Muscle of leg (tissue), 11 donors: ENCODE data around the gene SEMA3E. TPM values are rescaled to one million over a fixed set of nuclear protein-coding genes. Genes with fewer than 3 reads are reported as not detected.
"Not testable (repeated sequence)": the region's sequence is repeated elsewhere in the genome, so short reads cannot be mapped to it uniquely, and the experiment has no call there.

ENCODE experiments used
- DNase-seq: peaks from one replicate; pipeline ENCODE4 v3.0.0; 2013
- H3K27ac ChIP-seq: one replicate; pipeline ENCODE4 v1.5.1; 2013; ENCODE audit warnings: mild to moderate bottlenecking, low read length, control low read depth
- H3K27me3 ChIP-seq: one replicate; pipeline ENCODE4 v1.6.1; 2013; ENCODE audit warnings: low read length; ENCODE audit not compliant: control insufficient read depth, insufficient read depth
- H3K36me3 ChIP-seq: one replicate; pipeline ENCODE4 v1.6.1; 2013; ENCODE audit warnings: low read length; ENCODE audit not compliant: control insufficient read depth, insufficient read depth
- H3K4me1 ChIP-seq: one replicate; pipeline ENCODE4 v1.6.1; 2013; ENCODE audit warnings: low read length; ENCODE audit not compliant: control insufficient read depth, insufficient read depth
- H3K4me3 ChIP-seq: one replicate; pipeline ENCODE4 v1.5.1; 2013; ENCODE audit warnings: low read length, control low read depth
- H3K9me3 ChIP-seq: replicated peaks from 2 replicates; pipeline ENCODE4 v1.6.1; 2013; ENCODE audit warnings: low read depth, low read length; ENCODE audit not compliant: control insufficient read depth
- WGBS: methylation state at CpG from one replicate; pipeline ENCODE4 v1.1.5; 2013; ENCODE audit warnings: missing lambda C conversion rate; ENCODE audit not compliant: insufficient coverage; 5-methylcytosine and 5-hydroxymethylcytosine counted together
- polyA plus RNA-seq, 8 donors: library from polyadenylated mRNA; unstranded; fragments of 120-200 nt; gene quantifications; one replicate each; pipeline versions ENCODE4 v1.2.1 to v1.2.3, GENCODE V29; 2013; ENCODE audit warnings: inconsistent platforms in 1 of 8, low replicate concordance in 1 of 8; ENCODE audit not compliant: insufficient read length in 8 of 8, insufficient read depth in 1 of 8
- total RNA-seq: library from RNA; stranded (reverse); fragments of 120-200 nt; gene quantifications from one replicate; pipeline ENCODE4 v1.2.4, GENCODE V29; 2013

The SEMA3E gene
- total and polyA plus RNA-seq, 9 donors, result 2.2 to 5.8 (median 3.8) TPM

- Histone ChIP-seq H3K36me3 (no peaks in the 10 kb centered on the region), H3K4me3 (no peak overlapping the region), H3K4me1 (no peaks in the 10 kb centered on the region), H3K27me3 (no peaks in the 10 kb centered on the region), H3K9me3 (no peaks in the 10 kb centered on the region), H3K27ac (no peak overlapping the region)
- no CpG with 5 or more reads among the region's 1 CpG for WGBS
- no peak for DNase-seq
Observed at GRCh38 chr7:83574616-83575015, 74.3 kb downstream of the SEMA3E start.

DNA sequence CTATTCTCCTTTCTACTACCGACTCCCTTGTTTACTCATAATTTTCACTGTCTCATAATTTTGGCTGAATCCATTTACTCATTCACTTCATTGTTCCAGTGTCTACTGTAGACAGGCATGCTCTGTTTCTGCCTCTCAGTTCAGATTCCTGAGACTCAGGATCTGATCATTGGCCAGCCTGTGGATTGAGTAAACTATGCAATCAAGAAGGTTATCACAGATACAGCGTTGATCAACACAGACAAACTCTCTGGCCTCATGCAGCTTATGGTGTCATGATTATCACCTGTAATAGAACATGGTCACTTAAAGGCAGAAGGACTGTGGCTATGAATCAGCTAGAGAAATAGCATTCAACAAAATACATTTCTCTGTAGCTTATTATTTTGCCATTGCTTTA is 86.0 kb downstream of the SEMA3E start:
- Histone ChIP-seq H3K4me3 (no peak overlapping the region), H3K27ac (no peak overlapping the region), H3K4me1 (no peaks in the 10 kb centered on the region), H3K9me3 (no peaks in the 10 kb centered on the region), H3K36me3 (no peaks in the 10 kb centered on the region), H3K27me3 (no peaks in the 10 kb centered on the region)
- no peak for DNase-seq
- no CpG with 5 or more reads among the region's 2 CpGs for WGBS

- Histone ChIP-seq H3K27me3 (no peaks in the 10 kb centered on the region), H3K4me3 (no peak overlapping the region), H3K36me3 (no peaks in the 10 kb centered on the region), H3K4me1 (no peaks in the 10 kb centered on the region), H3K9me3 (no peaks in the 10 kb centered on the region), H3K27ac (no peak overlapping the region)
- DNase-seq, result no peak
- no CpG with 5 or more reads among the region's 1 CpG for WGBS
Observed at GRCh38 chr7:83562289-83562688, 86.7 kb downstream of the SEMA3E start.

GRCh38 chr7:83559887-83560286 is 89.1 kb downstream of the SEMA3E start:
- H3K36me3 ChIP-seq, result no peaks in the 10 kb centered on the region
- no peaks in the 10 kb centered on the region for H3K4me1 ChIP-seq
- WGBS, result no CpG with 5 or more reads among the region's 3 CpGs
- no peak overlapping the region for H3K27ac ChIP-seq
- no peak overlapping the region for H3K4me3 ChIP-seq
- no peak for DNase-seq
- H3K9me3 ChIP-seq, result no peaks in the 10 kb centered on the region
- no peaks in the 10 kb centered on the region for H3K27me3 ChIP-seq

DNA sequence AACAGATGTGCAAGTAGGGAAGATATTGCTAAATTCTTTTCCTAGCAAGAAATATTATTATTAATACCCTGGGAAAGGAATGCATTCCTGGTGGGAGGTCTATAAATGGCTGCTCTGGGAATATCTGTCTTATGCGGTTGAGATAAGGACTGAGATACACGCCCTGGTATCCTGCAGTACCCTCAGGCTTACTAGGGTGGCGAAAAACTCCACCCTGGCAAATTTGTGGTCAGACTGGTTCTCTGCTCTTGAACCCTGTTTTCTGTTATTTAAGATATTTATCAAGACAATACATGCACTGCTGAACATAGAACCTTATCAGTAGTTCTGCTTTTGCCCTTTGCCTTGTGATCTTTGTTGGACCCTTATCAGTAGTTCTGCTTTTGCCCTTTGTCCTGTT is 96.4 kb downstream of the SEMA3E start:
- not testable (repeated sequence) for DNase-seq, H3K4me3 ChIP-seq, H3K27ac ChIP-seq, H3K36me3 ChIP-seq, H3K4me1 ChIP-seq, H3K27me3 ChIP-seq, H3K9me3 ChIP-seq
- 60% methylated on average over 1 of the region's 3 CpGs for WGBS

DNA sequence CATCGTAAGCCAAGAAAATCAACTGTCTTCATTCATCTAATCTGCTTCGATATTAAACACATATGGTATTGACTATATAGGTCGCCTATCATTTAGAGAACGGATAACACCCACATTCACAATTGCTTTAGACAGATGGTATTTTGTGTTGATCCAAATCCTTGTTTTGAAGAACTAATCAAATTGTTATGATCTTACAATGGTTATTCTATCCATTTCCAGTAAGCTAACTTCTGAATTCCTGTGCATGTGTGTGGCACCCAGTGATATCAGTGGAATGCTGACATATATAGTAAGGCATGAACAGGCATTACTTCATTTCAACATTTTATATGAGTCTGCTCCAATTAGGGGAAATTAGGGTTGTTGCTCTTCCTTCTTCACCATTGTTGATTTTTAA is 98.8 kb downstream of the SEMA3E start:
- no peak for DNase-seq

GRCh38 chr7:83548250-83548649 is 100.7 kb downstream of the SEMA3E start:
- Histone ChIP-seq H3K9me3 (no peaks in the 10 kb centered on the region), H3K4me1 (no peaks in the 10 kb centered on the region), H3K36me3 (no peaks in the 10 kb centered on the region), H3K27ac (no peak overlapping the region), H3K4me3 (no peak overlapping the region), H3K27me3 (no peaks in the 10 kb centered on the region)
- no CpG with 5 or more reads among the region's 1 CpG for WGBS
- DNase-seq, result no peak

More for the DNA sequence above, 98.8 kb downstream of the SEMA3E start:
- no peaks in the 10 kb centered on the region for H3K4me1 ChIP-seq
- H3K27me3 ChIP-seq, result no peaks in the 10 kb centered on the region
- H3K36me3 ChIP-seq, result no peaks in the 10 kb centered on the region
- WGBS, result no CpG with 5 or more reads among the region's 4 CpGs
- no peaks in the 10 kb centered on the region for H3K9me3 ChIP-seq
- no peak overlapping the region for H3K27ac ChIP-seq
- no peak overlapping the region for H3K4me3 ChIP-seq

GRCh38 chr7:83547526-83547925 is 101.4 kb downstream of the SEMA3E start:
- DNase-seq, result peak; percentile 4
- no CpG with 5 or more reads among the region's 2 CpGs for WGBS
- H3K27ac ChIP-seq, result no peak overlapping the region
- H3K27me3 ChIP-seq, result no peaks in the 10 kb centered on the region
- H3K4me3 ChIP-seq, result no peak overlapping the region
- H3K4me1 ChIP-seq, result no peaks in the 10 kb centered on the region
- H3K36me3 ChIP-seq, result no peaks in the 10 kb centered on the region
- H3K9me3 ChIP-seq, result no peaks in the 10 kb centered on the region

GRCh38 chr7:83546586-83546985 is 102.4 kb downstream of the SEMA3E start:
- no CpG with 5 or more reads among the region's 2 CpGs for WGBS
- Histone ChIP-seq H3K4me3 (no peak overlapping the region), H3K9me3 (no peaks in the 10 kb centered on the region), H3K27ac (no peak overlapping the region), H3K27me3 (no peaks in the 10 kb centered on the region), H3K4me1 (no peaks in the 10 kb centered on the region), H3K36me3 (no peaks in the 10 kb centered on the region)
- no peak for DNase-seq

DNA sequence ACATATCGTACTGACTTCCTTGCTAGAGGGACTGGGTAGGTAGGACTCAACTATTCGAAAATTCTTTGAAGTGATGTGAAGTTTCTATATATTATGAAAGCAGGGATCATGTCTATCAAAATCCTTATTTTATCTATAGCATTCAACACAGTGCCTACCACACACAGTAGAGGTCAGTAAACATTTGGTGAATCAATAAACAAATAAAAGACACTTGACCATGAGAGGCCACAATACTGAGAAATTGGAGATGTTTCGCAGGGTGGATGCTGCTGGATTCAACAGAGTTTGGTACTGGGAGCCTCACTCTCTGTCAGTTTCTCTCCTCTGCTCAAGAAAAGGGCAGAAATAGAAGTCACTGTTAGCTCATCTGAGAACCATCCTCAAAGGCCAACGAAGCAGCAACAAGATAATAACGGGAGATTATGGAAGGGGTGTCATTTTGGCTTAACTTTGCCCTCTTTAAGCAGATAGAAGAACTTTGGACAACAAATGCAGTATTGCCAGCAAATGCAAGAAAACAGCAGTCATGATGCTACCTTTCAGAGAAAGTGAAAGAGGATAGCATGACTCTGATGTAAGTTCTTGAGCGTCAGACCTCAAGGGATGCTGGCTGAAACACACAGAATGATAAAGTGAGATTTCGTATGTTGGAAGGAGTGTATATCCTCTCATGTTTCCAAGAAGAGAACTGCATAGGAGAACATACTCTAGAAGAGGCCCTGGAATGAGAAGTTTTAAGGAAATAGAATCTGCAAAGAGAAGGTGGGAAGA is 107.6 kb downstream of the SEMA3E start:
- Histone ChIP-seq H3K36me3 (no peaks in the 10 kb centered on the region), H3K4me3 (no peak overlapping the region), H3K27ac (no peak overlapping the region), H3K4me1 (no peaks in the 10 kb centered on the region), H3K27me3 (no peaks in the 10 kb centered on the region), H3K9me3 (no peaks in the 10 kb centered on the region)
- WGBS, result 78% methylated on average over 3 of the region's 7 CpGs
- DNase-seq, result no peak

- H3K36me3 ChIP-seq, result no peaks in the 10 kb centered on the region
- H3K27ac ChIP-seq, result no peak overlapping the region
- no peaks in the 10 kb centered on the region for H3K9me3 ChIP-seq
- no peaks in the 10 kb centered on the region for H3K4me1 ChIP-seq
- no peak overlapping the region for H3K4me3 ChIP-seq
- no peak for DNase-seq
- no peaks in the 10 kb centered on the region for H3K27me3 ChIP-seq
Observed at GRCh38 chr7:83534488-83534887, 114.5 kb downstream of the SEMA3E start.
